Neural progenitor cell (in vitro differentiated cells): ENCODE measurements around the gene OPCML. TPM values are rescaled to one million over a fixed set of nuclear protein-coding genes. Genes with fewer than 3 reads are reported as not detected.

ENCODE experiments used
- DNase-seq: peaks from one replicate; pipeline ENCODE4 v3.0.0-alpha.2; 2016; ENCODE audit warnings: low spot score
- H2AFZ ChIP-seq: fragments of 200-600 bp; sonication (generic); replicated peaks from 2 replicates; pipeline ENCODE4 v1.6.1; 2016; ENCODE audit warnings: antibody characterized with exemption
- H3F3A ChIP-seq: fragments of 200-600 bp; sonication (generic); 2 replicates; pipeline ENCODE4 v1.6.1; 2016; ENCODE audit warnings: antibody characterized with exemption, low read depth
- H3K27ac ChIP-seq: fragments of 200-600 bp; sonication (generic); 2 replicates; pipeline ENCODE4 v1.5.1; 2016; ENCODE audit warnings: mild to moderate bottlenecking
- H3K27me3 ChIP-seq: fragments of 200-600 bp; sonication (generic); 2 replicates; pipeline ENCODE4 v1.6.1; 2016; ENCODE audit warnings: mild to moderate bottlenecking, moderate library complexity
- H3K36me3 ChIP-seq: fragments of 200-600 bp; sonication (generic); 2 replicates; pipeline ENCODE4 v1.5.1; 2016
- H3K4me1 ChIP-seq: fragments of 200-600 bp; sonication (generic); 2 replicates; pipeline ENCODE4 v1.6.1; 2016; ENCODE audit warnings: mixed run types
- H3K4me2 ChIP-seq: fragments of 200-600 bp; sonication (generic); 2 replicates; pipeline ENCODE4 v1.6.1; 2016
- H3K4me3 ChIP-seq: fragments of 200-600 bp; sonication (generic); 2 replicates; pipeline ENCODE4 v1.5.1; 2016
- H3K79me2 ChIP-seq: fragments of 200-600 bp; sonication (generic); 2 replicates; pipeline ENCODE4 v1.6.1; 2016; ENCODE audit warnings: low read depth
- H3K9ac ChIP-seq: fragments of 200-600 bp; sonication (generic); 2 replicates; pipeline ENCODE4 v1.6.1; 2016
- H3K9me3 ChIP-seq: fragments of 200-600 bp; sonication (generic); 2 replicates; pipeline ENCODE4 v1.5.1; 2016; ENCODE audit warnings: low read depth
- H4K20me1 ChIP-seq: fragments of 200-600 bp; sonication (generic); 2 replicates; pipeline ENCODE4 v1.6.1; 2016; ENCODE audit warnings: low read depth
- H3K27ac Mint-ChIP-seq: 3 replicates; pipeline ENCODE4 v1.8.0; 2021; ENCODE audit warnings: mixed read lengths
- H3K27me3 Mint-ChIP-seq: 2 replicates; pipeline ENCODE4 v1.8.0; 2022; ENCODE audit warnings: low read depth, mild to moderate bottlenecking, inconsistent platforms, moderate library complexity, mixed read lengths; ENCODE audit not compliant: insufficient read depth
- H3K36me3 Mint-ChIP-seq: 3 replicates; pipeline ENCODE4 v1.8.0; 2021; ENCODE audit warnings: mixed read lengths
- H3K4me1 Mint-ChIP-seq: 3 replicates; pipeline ENCODE4 v1.8.0; 2021; ENCODE audit warnings: mixed read lengths
- H3K4me3 Mint-ChIP-seq: 3 replicates; pipeline ENCODE4 v1.8.0; 2021; ENCODE audit warnings: mild to moderate bottlenecking, moderate library complexity, mixed read lengths
- H3K9me3 Mint-ChIP-seq: 3 replicates; pipeline ENCODE4 v1.8.0; 2020; ENCODE audit warnings: mixed read lengths
- EZH2 ChIP-seq: fragments of 200-600 bp; sonication (generic); IDR thresholded peaks from 2 replicates; pipeline ENCODE4 v1.6.1; 2017; ENCODE audit warnings: antibody characterized with exemption, mild to moderate bottlenecking, moderate library complexity
- EZH2phosphoT487 ChIP-seq: fragments of 200-600 bp; sonication (generic); IDR thresholded peaks from 2 replicates; pipeline ENCODE4 v1.6.1; 2017; ENCODE audit warnings: antibody characterized with exemption
- total RNA-seq: library from RNA; depleted of rRNA; stranded (reverse); fragments of >200 nt; gene quantifications from 2 replicates; pipeline ENCODE4 v1.2.3, GENCODE V29; 2015; ENCODE audit warnings: low replicate concordance
- TF ChIP-seq, protein P1 (sequence below): fragments of 200-600 bp; sonication (generic); IDR thresholded peaks from 2 replicates; pipeline ENCODE4 v1.5.1; 2017; ENCODE audit warnings: antibody characterized with exemption, mild to moderate bottlenecking

OPCML gene
- total RNA-seq, 1 donor from 2014 or later = 0.02 TPM

DNA sequence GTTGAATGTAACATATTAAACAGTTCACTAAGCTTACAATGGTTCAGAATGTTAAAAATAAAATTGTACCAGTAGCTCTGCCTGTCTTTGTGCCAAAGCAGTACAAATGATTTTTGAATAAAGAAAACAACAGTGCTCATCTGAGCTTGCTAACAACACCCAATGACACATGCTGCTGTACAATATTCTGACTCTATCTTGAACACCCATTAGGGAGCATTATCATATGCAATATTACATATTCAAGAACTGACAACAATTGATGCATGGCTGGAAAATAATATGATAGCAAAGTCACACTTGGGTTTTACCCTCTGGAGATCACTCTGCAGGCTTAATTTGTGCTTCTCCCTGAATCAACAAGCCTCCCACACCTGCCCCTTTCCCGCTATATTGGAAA lies 953.7 kb downstream of the OPCML start:
- Histone ChIP-seq H3K9me3 (no peaks in the 10 kb centered on the region), H4K20me1 (no peaks in the 10 kb centered on the region), H3F3A (no peaks in the 10 kb centered on the region), H3K27ac (no peak overlapping the region), H3K79me2 (no peaks in the 10 kb centered on the region), H3K4me2 (no peak overlapping the region), H2AFZ (no peak overlapping the region), H3K27me3 (no peaks in the 10 kb centered on the region), H3K9ac (no peak overlapping the region), H3K4me1 (no peaks in the 10 kb centered on the region), H3K36me3 (no peaks in the 10 kb centered on the region), H3K4me3 (no peak overlapping the region)
- Mint-ChIP-seq H3K4me1 (peaks cover 19% of the 10 kb centered on the region), H3K9me3 (peaks cover 15% of the 10 kb centered on the region), H3K27me3 (no peaks in the 10 kb centered on the region), H3K4me3 (no peak overlapping the region), H3K36me3 (peaks cover 4% of the 10 kb centered on the region), H3K27ac (no peak overlapping the region)
- no peak for TF ChIP-seq EZH2
- TF ChIP-seq, protein P1, sequence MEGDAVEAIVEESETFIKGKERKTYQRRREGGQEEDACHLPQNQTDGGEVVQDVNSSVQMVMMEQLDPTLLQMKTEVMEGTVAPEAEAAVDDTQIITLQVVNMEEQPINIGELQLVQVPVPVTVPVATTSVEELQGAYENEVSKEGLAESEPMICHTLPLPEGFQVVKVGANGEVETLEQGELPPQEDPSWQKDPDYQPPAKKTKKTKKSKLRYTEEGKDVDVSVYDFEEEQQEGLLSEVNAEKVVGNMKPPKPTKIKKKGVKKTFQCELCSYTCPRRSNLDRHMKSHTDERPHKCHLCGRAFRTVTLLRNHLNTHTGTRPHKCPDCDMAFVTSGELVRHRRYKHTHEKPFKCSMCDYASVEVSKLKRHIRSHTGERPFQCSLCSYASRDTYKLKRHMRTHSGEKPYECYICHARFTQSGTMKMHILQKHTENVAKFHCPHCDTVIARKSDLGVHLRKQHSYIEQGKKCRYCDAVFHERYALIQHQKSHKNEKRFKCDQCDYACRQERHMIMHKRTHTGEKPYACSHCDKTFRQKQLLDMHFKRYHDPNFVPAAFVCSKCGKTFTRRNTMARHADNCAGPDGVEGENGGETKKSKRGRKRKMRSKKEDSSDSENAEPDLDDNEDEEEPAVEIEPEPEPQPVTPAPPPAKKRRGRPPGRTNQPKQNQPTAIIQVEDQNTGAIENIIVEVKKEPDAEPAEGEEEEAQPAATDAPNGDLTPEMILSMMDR = no peak
- no peak for TF ChIP-seq EZH2phosphoT487
- no peak for DNase-seq

DNA sequence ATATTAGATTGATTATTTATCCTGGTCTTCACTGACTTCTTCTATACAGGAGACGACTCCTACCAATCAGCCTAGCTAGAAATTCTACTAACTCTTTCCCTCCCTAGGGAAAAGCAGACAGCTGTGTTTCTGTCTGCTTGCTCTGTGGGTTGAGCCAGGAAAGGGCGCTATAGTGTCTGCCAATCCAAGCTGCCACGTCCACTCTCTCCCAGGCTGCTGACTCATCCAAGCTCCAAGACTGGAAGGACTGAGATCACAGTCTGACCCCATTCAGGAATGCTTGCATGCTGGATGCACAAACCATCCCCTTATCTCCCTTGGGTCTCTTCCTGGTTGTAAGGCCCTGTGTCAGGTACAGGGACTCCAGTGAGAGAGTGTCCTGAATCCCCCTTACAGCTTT lies 955.6 kb downstream of the OPCML start:
- Histone ChIP-seq H2AFZ (peak overlapping the region; percentile 30), H3K27ac (no peak overlapping the region), H3F3A (no peaks in the 10 kb centered on the region), H3K4me1 (no peaks in the 10 kb centered on the region), H4K20me1 (no peaks in the 10 kb centered on the region), H3K27me3 (no peaks in the 10 kb centered on the region), H3K4me3 (no peak overlapping the region), H3K9me3 (no peaks in the 10 kb centered on the region), H3K36me3 (no peaks in the 10 kb centered on the region), H3K9ac (no peak overlapping the region), H3K4me2 (no peak overlapping the region), H3K79me2 (no peaks in the 10 kb centered on the region)
- Mint-ChIP-seq H3K27ac (no peak overlapping the region), H3K9me3 (peaks cover 22% of the 10 kb centered on the region), H3K36me3 (peaks cover 4% of the 10 kb centered on the region), H3K27me3 (no peaks in the 10 kb centered on the region), H3K4me1 (peaks cover 19% of the 10 kb centered on the region), H3K4me3 (no peak overlapping the region)
- DNase-seq = peak; percentile 24
- TF ChIP-seq EZH2 (no peak), EZH2phosphoT487 (no peak)
- TF ChIP-seq, protein P1 = no peak

DNA sequence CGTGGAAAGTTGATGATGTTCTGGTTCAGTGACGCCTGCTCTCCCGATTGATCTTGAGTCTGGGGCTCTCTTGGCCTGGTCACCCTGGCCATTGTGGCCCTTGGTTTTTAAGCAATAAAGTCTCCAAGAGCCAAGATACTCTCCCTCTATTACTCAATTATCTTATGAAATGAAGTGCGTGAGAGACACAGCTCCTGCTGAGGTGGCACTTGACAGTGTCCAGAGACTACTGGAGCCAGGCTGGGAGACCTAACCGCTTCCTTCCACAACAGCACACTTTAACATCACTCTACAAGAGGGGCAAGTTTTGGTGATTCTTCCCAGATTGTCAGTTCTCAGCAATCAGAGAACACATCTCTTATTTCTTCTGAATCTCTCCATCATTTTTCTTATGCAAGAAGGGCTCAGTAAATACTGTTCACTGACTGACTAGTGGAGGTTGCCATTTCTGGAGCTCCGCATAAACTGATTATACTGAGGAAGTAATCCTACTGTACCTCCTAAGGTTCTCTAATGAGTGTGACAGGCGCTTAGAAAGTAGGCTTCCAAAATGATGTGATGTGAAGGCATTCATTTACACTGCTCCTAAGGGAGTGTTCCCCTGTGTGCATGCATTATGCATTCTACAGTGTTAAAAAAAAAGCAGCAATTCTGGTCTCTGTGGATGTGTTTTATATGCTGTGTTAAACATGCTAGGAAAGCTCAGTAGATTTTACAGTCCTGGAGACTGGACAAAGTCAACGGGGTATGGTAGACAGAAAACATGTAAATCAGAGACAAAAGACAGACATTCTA lies 968.0 kb downstream of the OPCML start:
- no peaks in the 10 kb centered on the region for H4K20me1 ChIP-seq
- no peak overlapping the region for H3K27ac Mint-ChIP-seq
- H2AFZ ChIP-seq = no peak overlapping the region
- H3K9ac ChIP-seq = no peak overlapping the region
- H3K4me3 Mint-ChIP-seq = no peak overlapping the region
- H3K4me1 ChIP-seq = peaks cover 7% of the 10 kb centered on the region
- no peaks in the 10 kb centered on the region for H3K36me3 ChIP-seq
- DNase-seq = no peak
- H3K36me3 Mint-ChIP-seq = peaks cover 5% of the 10 kb centered on the region
- H3K4me3 ChIP-seq = no peak overlapping the region
- no peaks in the 10 kb centered on the region for H3F3A ChIP-seq
- peaks cover 10% of the 10 kb centered on the region for H3K9me3 Mint-ChIP-seq
- H3K4me2 ChIP-seq = no peak overlapping the region
- H3K27ac ChIP-seq = no peak overlapping the region
- no peaks in the 10 kb centered on the region for H3K27me3 ChIP-seq
- H3K9me3 ChIP-seq = no peaks in the 10 kb centered on the region
- H3K79me2 ChIP-seq = no peaks in the 10 kb centered on the region
- H3K4me1 Mint-ChIP-seq = peaks cover 55% of the 10 kb centered on the region
- no peak for TF ChIP-seq EZH2phosphoT487
- TF ChIP-seq, protein P1 = no peak
- no peak for TF ChIP-seq EZH2
- H3K27me3 Mint-ChIP-seq = no peaks in the 10 kb centered on the region
